Trophoblast cell (in vitro differentiated cells and primary cell): ENCODE results near the gene RTN4RL1.

Experiments
- DNase-seq, 2 donors: peaks; one replicate each; pipeline ENCODE4 v3.0.0-alpha.2; 2016
- H2AFZ ChIP-seq: 2 replicates; pipeline ENCODE4 v1.6.1; 2013; ENCODE audit warnings: low read length, moderate library complexity, mild to moderate bottlenecking; ENCODE audit not compliant: insufficient read depth, poor library complexity
- H2AK5ac ChIP-seq: 2 replicates; pipeline ENCODE4 v1.6.1; 2013; ENCODE audit warnings: mild to moderate bottlenecking, low read length
- H2BK120ac ChIP-seq: 2 replicates; pipeline ENCODE4 v1.6.1; 2013; ENCODE audit warnings: low read length, mild to moderate bottlenecking, moderate library complexity; ENCODE audit not compliant: insufficient read depth, poor library complexity
- H2BK12ac ChIP-seq: 2 replicates; pipeline ENCODE4 v1.6.1; 2013; ENCODE audit warnings: mild to moderate bottlenecking, low read length, moderate library complexity
- H2BK5ac ChIP-seq: 2 replicates; pipeline ENCODE4 v1.6.1; 2013; ENCODE audit warnings: low read length, low read depth, moderate library complexity, mild to moderate bottlenecking; ENCODE audit not compliant: poor library complexity
- H3K14ac ChIP-seq: 2 replicates; pipeline ENCODE4 v1.6.1; 2013; ENCODE audit warnings: mild to moderate bottlenecking, low read length
- H3K18ac ChIP-seq: 2 replicates; pipeline ENCODE4 v1.6.1; 2013; ENCODE audit warnings: mild to moderate bottlenecking, low read length
- H3K23ac ChIP-seq: 2 replicates; pipeline ENCODE4 v1.6.1; 2013; ENCODE audit warnings: low read length
- H3K27ac ChIP-seq: 2 replicates; pipeline ENCODE4 v1.5.1; 2013; ENCODE audit warnings: low read depth, mild to moderate bottlenecking, inconsistent platforms, low read length, moderate library complexity
- H3K27me3 ChIP-seq: 2 replicates; pipeline ENCODE4 v1.6.1; 2013; ENCODE audit warnings: inconsistent platforms, mild to moderate bottlenecking, low read length, moderate library complexity; ENCODE audit not compliant: insufficient read depth
- H3K36me3 ChIP-seq, 2 experiments: 1 replicate in 1 of 2; 2 replicates in 1 of 2; pipeline ENCODE4 v1.6.1; 2013; ENCODE audit warnings: low read length in 2 of 2, mild to moderate bottlenecking in 2 of 2, moderate library complexity in 1 of 2; ENCODE audit not compliant: insufficient read depth in 2 of 2, control insufficient read depth in 1 of 2
- H3K4ac ChIP-seq: 2 replicates; pipeline ENCODE4 v1.6.1; 2013; ENCODE audit warnings: low read depth, mild to moderate bottlenecking, low read length, moderate library complexity
- H3K4me1 ChIP-seq, 2 experiments: 1 replicate in 1 of 2; 2 replicates in 1 of 2; pipeline ENCODE4 v1.6.1; 2013; ENCODE audit warnings: low read length in 2 of 2, mild to moderate bottlenecking in 2 of 2, moderate library complexity in 1 of 2; ENCODE audit not compliant: insufficient read depth in 2 of 2, control insufficient read depth in 1 of 2
- H3K4me2 ChIP-seq: 2 replicates; pipeline ENCODE4 v1.6.1; 2013; ENCODE audit warnings: inconsistent platforms, mild to moderate bottlenecking, low read length, moderate library complexity
- H3K4me3 ChIP-seq: 2 replicates; pipeline ENCODE4 v1.5.1; 2013; ENCODE audit warnings: mild to moderate bottlenecking, low read depth, low read length, inconsistent platforms
- H3K79me1 ChIP-seq: one replicate; pipeline ENCODE4 v1.6.1; 2013; ENCODE audit warnings: low read length
- H3K79me2 ChIP-seq: 2 replicates; pipeline ENCODE4 v1.6.1; 2013; ENCODE audit warnings: low read length, mild to moderate bottlenecking; ENCODE audit not compliant: control insufficient read depth, insufficient read depth, poor library complexity
- H3K9ac ChIP-seq: 2 replicates; pipeline ENCODE4 v1.6.1; 2013; ENCODE audit warnings: mild to moderate bottlenecking, low read length
- H3K9me3 ChIP-seq: 2 replicates; pipeline ENCODE4 v1.6.1; 2013; ENCODE audit warnings: low read depth, mild to moderate bottlenecking, control low read depth, inconsistent platforms, low read length; ENCODE audit not compliant: insufficient read depth
- H4K12ac ChIP-seq: 2 replicates; pipeline ENCODE4 v1.6.1; 2013; ENCODE audit warnings: low read depth, mild to moderate bottlenecking, low read length, moderate library complexity
- H4K8ac ChIP-seq: 2 replicates; pipeline ENCODE4 v1.6.1; 2013; ENCODE audit warnings: low read depth, mild to moderate bottlenecking, low read length, moderate library complexity
- H4K91ac ChIP-seq: one replicate; pipeline ENCODE4 v1.6.1; 2013; ENCODE audit warnings: low read depth, mild to moderate bottlenecking, low read length, moderate library complexity
- WGBS: extraction: QIAGEN DNeasy Blood & Tissue Kit; methylation state at CpG from one replicate; pipeline ENCODE4 v1.1.7; 2013; ENCODE audit warnings: missing lambda C conversion rate; ENCODE audit not compliant: insufficient read length, insufficient coverage; ENCODE audit errors: extremely low coverage; 5-methylcytosine and 5-hydroxymethylcytosine counted together

Gene RTN4RL1

DNA sequence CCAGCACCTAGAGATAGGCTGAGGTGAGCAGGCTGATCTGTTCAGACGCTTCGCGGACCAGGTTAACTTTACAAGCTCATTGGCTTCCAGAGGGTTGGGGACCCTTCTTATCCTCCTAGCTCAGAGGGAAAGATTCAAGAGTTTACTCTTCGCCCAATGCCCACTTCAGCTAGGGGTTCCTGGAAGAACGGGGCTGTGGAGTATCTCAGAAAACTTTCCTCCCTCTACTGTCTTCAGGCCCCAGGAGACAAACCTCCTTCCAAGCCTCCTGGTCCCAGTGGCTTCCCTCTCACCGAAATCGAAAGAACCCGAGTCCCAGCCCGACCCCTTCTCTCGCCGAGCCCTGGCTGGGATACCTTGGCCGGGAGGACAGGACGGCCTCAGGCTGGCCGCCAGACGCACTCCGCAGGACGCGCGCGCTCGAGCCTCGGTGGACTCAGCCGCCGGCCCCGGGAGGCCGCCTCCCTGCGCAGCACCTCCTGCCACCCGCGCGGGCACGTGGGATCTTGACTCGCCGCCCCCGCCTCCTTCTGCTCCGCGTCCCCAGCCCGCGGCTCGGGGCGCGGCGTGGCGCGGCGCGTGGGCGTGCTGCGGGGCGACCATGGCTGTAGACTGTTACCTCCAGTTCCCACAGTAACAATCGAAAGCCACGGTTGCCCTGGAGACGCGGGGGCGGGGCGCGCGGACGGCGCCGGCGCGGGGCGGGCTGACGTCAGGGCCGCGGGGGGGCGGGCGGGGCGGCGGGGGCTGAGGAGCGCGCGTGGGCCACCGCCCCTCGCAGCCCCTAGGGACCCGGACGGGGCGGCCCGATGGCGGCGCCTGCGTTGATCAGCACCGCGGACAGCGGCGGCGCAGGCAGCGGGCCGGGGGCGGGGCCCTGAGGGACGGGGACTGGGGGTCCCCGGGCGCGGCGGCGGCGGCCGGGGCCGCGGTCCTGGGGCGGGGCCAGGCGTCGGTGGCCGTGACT lies 24.5 kb upstream of the RTN4RL1 start:
- Histone ChIP-seq H3K27me3 (peaks cover 30% of the 10 kb centered on the region), H3K4me2 (peak overlapping the region; percentile 99), H2BK5ac (no peak overlapping the region), H3K4ac (no peak overlapping the region), H2BK120ac (no peak overlapping the region), H3K9ac (no peak overlapping the region), H3K9me3 (no peaks in the 10 kb centered on the region), H4K91ac (no peak overlapping the region), H3K23ac (no peak overlapping the region), H2AK5ac (no peak overlapping the region), H3K79me1 (no peaks in the 10 kb centered on the region), H3K27ac (no peak overlapping the region), H4K12ac (no peak overlapping the region), H3K14ac (no peak overlapping the region), H3K36me3 (no peaks in the 10 kb centered on the region), H2BK12ac (no peak overlapping the region), H4K8ac (no peak overlapping the region), H3K4me3 (peak overlapping the region; percentile 80), H3K4me1 (peaks cover 9 to 22% of the 10 kb centered on the region in 2 experiments), H2AFZ (no peak overlapping the region), H3K79me2 (no peaks in the 10 kb centered on the region), H3K18ac (no peak overlapping the region)
- DNase-seq, result peak; percentile 59 to 86
- no CpG with 5 or more reads among the region's 104 CpGs for WGBS

- Histone ChIP-seq H3K4ac (no peak overlapping the region), H4K91ac (no peak overlapping the region), H2BK12ac (no peak overlapping the region), H3K23ac (no peak overlapping the region), H2AFZ (no peak overlapping the region), H3K4me2 (no peak overlapping the region), H2BK120ac (no peak overlapping the region), H3K36me3 (no peaks in the 10 kb centered on the region), H2BK5ac (no peak overlapping the region), H3K27me3 (peaks cover 29% of the 10 kb centered on the region), H3K9me3 (no peaks in the 10 kb centered on the region), H3K18ac (no peak overlapping the region), H4K8ac (no peak overlapping the region), H3K4me3 (no peak overlapping the region), H3K9ac (no peak overlapping the region), H3K14ac (no peak overlapping the region), H3K79me1 (no peaks in the 10 kb centered on the region), H3K4me1 (peaks cover 6 to 18% of the 10 kb centered on the region in 2 experiments), H3K27ac (no peak overlapping the region), H3K79me2 (no peaks in the 10 kb centered on the region), H4K12ac (no peak overlapping the region), H2AK5ac (no peak overlapping the region)
- no CpG with 5 or more reads among the region's 9 CpGs for WGBS
- no peak for DNase-seq
Observed at GRCh38 chr17:2048805-2049204, 23.7 kb upstream of the RTN4RL1 start.

GRCh38 chr17:2047590-2047989 lies 22.5 kb upstream of the RTN4RL1 start:
- no peak overlapping the region for H3K23ac ChIP-seq
- no peak overlapping the region for H3K27ac ChIP-seq
- H3K14ac ChIP-seq, result no peak overlapping the region
- no peak overlapping the region for H3K4me2 ChIP-seq
- no peaks in the 10 kb centered on the region for H3K79me1 ChIP-seq
- no peak overlapping the region for H2BK120ac ChIP-seq
- no peak overlapping the region for H3K9ac ChIP-seq
- no peak for DNase-seq
- H3K4me3 ChIP-seq, result no peak overlapping the region
- H4K91ac ChIP-seq, result no peak overlapping the region
- H2AK5ac ChIP-seq, result no peak overlapping the region
- H3K27me3 ChIP-seq, result peaks cover 22% of the 10 kb centered on the region
- peaks cover 11 to 21% of the 10 kb centered on the region in 2 experiments for H3K4me1 ChIP-seq
- no peak overlapping the region for H2BK5ac ChIP-seq
- H4K8ac ChIP-seq, result no peak overlapping the region
- H3K36me3 ChIP-seq, result peaks cover 3 to 10% of the 10 kb centered on the region in 2 experiments
- no peak overlapping the region for H4K12ac ChIP-seq
- no peak overlapping the region for H2BK12ac ChIP-seq
- no peak overlapping the region for H3K4ac ChIP-seq
- H2AFZ ChIP-seq, result no peak overlapping the region
- H3K9me3 ChIP-seq, result no peaks in the 10 kb centered on the region
- H3K18ac ChIP-seq, result no peak overlapping the region
- WGBS, result no CpG with 5 or more reads among the region's 6 CpGs
- no peaks in the 10 kb centered on the region for H3K79me2 ChIP-seq

DNA sequence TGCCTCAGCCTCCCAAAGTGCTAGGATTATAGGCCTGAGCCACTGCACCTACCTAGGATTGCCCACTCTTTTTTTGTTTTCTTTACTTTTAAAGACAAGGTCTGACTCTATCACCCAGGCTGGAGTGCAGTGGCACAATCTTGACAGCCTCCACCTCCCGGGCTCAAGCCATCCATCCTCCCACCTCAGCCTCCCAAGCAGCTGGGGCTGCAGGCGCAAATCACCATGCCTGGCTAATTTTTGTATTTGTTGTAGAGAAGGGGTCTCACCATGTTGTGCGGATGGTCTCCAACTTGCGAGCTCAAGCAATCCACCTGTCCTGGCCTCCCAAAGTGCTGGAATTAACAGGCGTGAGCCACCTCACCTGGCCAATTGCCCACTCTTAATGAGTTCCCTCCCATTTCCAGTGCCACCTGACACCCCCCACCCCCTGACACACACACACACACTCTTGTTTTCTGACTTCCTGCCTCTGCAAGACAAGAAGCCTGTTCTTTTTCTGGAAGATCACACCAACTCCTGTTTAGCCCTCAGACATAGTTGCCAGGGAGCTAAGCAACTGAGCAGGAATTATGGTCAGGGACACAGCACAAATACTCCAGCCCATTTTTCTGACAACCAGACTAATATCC lies 19.2 kb upstream of the RTN4RL1 start:
- Histone ChIP-seq H3K79me1 (peaks cover 11% of the 10 kb centered on the region), H3K18ac (no peak overlapping the region), H3K4me2 (no peak overlapping the region), H3K27ac (no peak overlapping the region), H4K12ac (no peak overlapping the region), H4K91ac (no peak overlapping the region), H2AFZ (no peak overlapping the region), H2BK120ac (no peak overlapping the region), H3K9me3 (no peaks in the 10 kb centered on the region), H2BK5ac (no peak overlapping the region), H3K4me1 (peaks cover 14 to 21% of the 10 kb centered on the region in 2 experiments), H3K36me3 (peaks cover 3 to 10% of the 10 kb centered on the region in 2 experiments), H2BK12ac (no peak overlapping the region), H4K8ac (no peak overlapping the region), H3K23ac (no peak overlapping the region), H3K9ac (no peak overlapping the region), H3K79me2 (peaks cover 5% of the 10 kb centered on the region), H3K27me3 (no peaks in the 10 kb centered on the region), H2AK5ac (no peak overlapping the region), H3K4ac (no peak overlapping the region), H3K4me3 (no peak overlapping the region), H3K14ac (no peak overlapping the region)
- WGBS, result no CpG with 5 or more reads among the region's 5 CpGs
- no peak for DNase-seq
